Breast epithelium (tissue), 3 donors: ENCODE results near the gene NINJ1.

Experiments
- POLR2AphosphoS5 ChIP-seq, 3 donors: sonication (generic); formaldehyde crosslinking; IDR thresholded peaks; one replicate each; pipeline ENCODE4 v1.6.1; 2017; ENCODE audit warnings: antibody characterized with exemption in 3 of 3
- TF ChIP-seq, protein P1 (sequence below), 3 donors: fragments of 450-650 bp; IDR thresholded peaks; one replicate each; pipeline ENCODE4 v1.5.1; 2016 to 2017; ENCODE audit warnings: antibody characterized with exemption in 3 of 3, mild to moderate bottlenecking in 3 of 3, moderate library complexity in 3 of 3

- TF ChIP-seq, protein P1, sequence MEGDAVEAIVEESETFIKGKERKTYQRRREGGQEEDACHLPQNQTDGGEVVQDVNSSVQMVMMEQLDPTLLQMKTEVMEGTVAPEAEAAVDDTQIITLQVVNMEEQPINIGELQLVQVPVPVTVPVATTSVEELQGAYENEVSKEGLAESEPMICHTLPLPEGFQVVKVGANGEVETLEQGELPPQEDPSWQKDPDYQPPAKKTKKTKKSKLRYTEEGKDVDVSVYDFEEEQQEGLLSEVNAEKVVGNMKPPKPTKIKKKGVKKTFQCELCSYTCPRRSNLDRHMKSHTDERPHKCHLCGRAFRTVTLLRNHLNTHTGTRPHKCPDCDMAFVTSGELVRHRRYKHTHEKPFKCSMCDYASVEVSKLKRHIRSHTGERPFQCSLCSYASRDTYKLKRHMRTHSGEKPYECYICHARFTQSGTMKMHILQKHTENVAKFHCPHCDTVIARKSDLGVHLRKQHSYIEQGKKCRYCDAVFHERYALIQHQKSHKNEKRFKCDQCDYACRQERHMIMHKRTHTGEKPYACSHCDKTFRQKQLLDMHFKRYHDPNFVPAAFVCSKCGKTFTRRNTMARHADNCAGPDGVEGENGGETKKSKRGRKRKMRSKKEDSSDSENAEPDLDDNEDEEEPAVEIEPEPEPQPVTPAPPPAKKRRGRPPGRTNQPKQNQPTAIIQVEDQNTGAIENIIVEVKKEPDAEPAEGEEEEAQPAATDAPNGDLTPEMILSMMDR (IDR thresholded peaks at IDR 0.05): peak in 1 of 3 donors; percentile 12
- no peak for TF ChIP-seq POLR2AphosphoS5 (IDR thresholded peaks at IDR 0.05)
Measured at GRCh38 chr9:93154293-93154903, 20.3 kb upstream of the NINJ1 start.
